Right lung (tissue), 5 donors: ENCODE results near the gene RBM6. TPM values are rescaled to one million over a fixed set of nuclear protein-coding genes. Genes with fewer than 3 reads are reported as not detected.

Experiments
- DNase-seq, 2 donors: peaks; one replicate each; pipeline ENCODE4 v3.0.0-alpha.2; 2013
- polyA plus RNA-seq, 5 donors: library from polyadenylated mRNA; unstranded; fragments of 120-200 nt; gene quantifications; one replicate each; pipeline versions ENCODE4 v1.2.1 to v1.2.3, GENCODE V29; 2013; ENCODE audit warnings: inconsistent platforms in 1 of 5, low replicate concordance in 1 of 5; ENCODE audit not compliant: insufficient read length in 5 of 5, insufficient read depth in 1 of 5

Gene RBM6
- polyA plus RNA-seq, 5 donors, result 158 to 206 (median 176) TPM

GRCh38 chr3:50126287-50127211 is 186.6 kb downstream of the RBM6 start:
- DNase-seq, result no peak

Other genes starting within 250 kb of the RBM6 start
- gene AMIGO3, start 220.5 kb upstream of the RBM6 start, polyA plus RNA-seq, result 1 to 10 TPM in 4 of 5 donors, under 1 TPM in 1; 0.66 to 2.6 (median 1.9) TPM
- 10 to 100 TPM in 4 of 5 donors, 1 to 10 TPM in 1; 9.2 to 21.5 (median 12.3) TPM for gene GMPPB, start 216.2 kb upstream of the RBM6 start, polyA plus RNA-seq
- gene IP6K1, start 153.6 kb upstream of the RBM6 start, polyA plus RNA-seq, result 10 to 100 TPM; 37.1 to 50.3 (median 44.5) TPM
- gene CDHR4, start 140.3 kb upstream of the RBM6 start, polyA plus RNA-seq, result 1 to 10 TPM in 4 of 5 donors, under 1 TPM in 1; 0.73 to 5.8 (median 4.5) TPM
- 10 to 100 TPM; 10.6 to 25.0 (median 15.6) TPM for gene INKA1, start 136.9 kb upstream of the RBM6 start, polyA plus RNA-seq
- gene UBA7, start 126.2 kb upstream of the RBM6 start, polyA plus RNA-seq, result 10 to 100 TPM; 62.5 to 90.7 (median 78.2) TPM
- gene TRAIP, start 83.6 kb upstream of the RBM6 start, polyA plus RNA-seq, result 10 to 100 TPM in 3 of 5 donors, 1 to 10 TPM in 2; 9.8 to 16.0 (median 12.6) TPM
- under 1 TPM in 2 of 5 donors, not detected in 3; 0.06 to 0.09 TPM for gene CAMKV, start 70.2 kb upstream of the RBM6 start, polyA plus RNA-seq
- 1 to 10 TPM; 4.0 to 9.2 (median 7.0) TPM for gene MST1R, start 36.3 kb upstream of the RBM6 start, polyA plus RNA-seq
- gene MON1A, start 10.3 kb upstream of the RBM6 start, polyA plus RNA-seq, result 10 to 100 TPM in 4 of 5 donors, 1 to 10 TPM in 1; 9.5 to 17.8 (median 12.0) TPM
- 100 to 1,000 TPM; 347 to 542 (median 418) TPM for gene RBM5, start 148.8 kb downstream of the RBM6 start, polyA plus RNA-seq
- 10 to 100 TPM; 33.1 to 57.1 (median 44.4) TPM for gene SEMA3F, start 215.2 kb downstream of the RBM6 start, polyA plus RNA-seq